Astrocyte of the cerebellum (primary cell): ENCODE results near the gene CERS4.
"Not testable (repeated sequence)": the region's sequence is repeated elsewhere in the genome, so short reads cannot be mapped to it uniquely, and the experiment has no call there.

Experiments
- DNase-seq: peaks from one replicate; pipeline ENCODE4 v3.0.0-alpha.2; 2011; ENCODE audit warnings: low read depth
- H3K4me3 ChIP-seq: 2 replicates; pipeline ENCODE4 v1.5.1; 2011; ENCODE audit warnings: mild to moderate bottlenecking, low read depth, low read length, moderate library complexity
- in situ Hi-C: cut with HindIII; loops from 2 replicates; pipeline ENCODE4 v1.10.0; 2017; ENCODE audit warnings: low sequenced_read_pairs
- TF ChIP-seq, protein P1 (sequence below): IDR thresholded peaks from 2 replicates; pipeline ENCODE4 v1.5.1; 2012; ENCODE audit warnings: low read length, low read depth, moderate library complexity, mild to moderate bottlenecking; ENCODE audit errors: missing control alignments

CERS4 gene

DNA sequence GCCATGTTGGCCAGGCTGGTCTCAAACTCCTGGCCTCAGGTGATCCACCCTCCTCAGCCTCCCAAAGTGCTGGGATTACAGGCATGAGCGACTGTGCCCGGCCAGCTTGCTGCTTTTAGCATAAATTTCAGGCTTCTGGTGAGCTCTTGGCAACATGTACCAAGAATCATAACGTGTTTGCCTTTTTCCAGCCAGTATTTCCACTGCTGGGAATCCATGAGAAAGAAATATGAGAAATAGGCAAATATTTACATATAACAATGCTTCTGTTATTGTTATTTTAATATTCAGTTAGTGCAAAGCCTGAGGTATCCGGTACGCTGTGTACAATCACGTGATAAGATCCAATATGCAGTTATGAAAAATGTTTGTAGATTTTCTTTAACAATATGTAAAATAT is 29.2 kb upstream of the CERS4 start:
- no peak for DNase-seq
- in situ Hi-C loops = no loop called here
- TF ChIP-seq, protein P1, sequence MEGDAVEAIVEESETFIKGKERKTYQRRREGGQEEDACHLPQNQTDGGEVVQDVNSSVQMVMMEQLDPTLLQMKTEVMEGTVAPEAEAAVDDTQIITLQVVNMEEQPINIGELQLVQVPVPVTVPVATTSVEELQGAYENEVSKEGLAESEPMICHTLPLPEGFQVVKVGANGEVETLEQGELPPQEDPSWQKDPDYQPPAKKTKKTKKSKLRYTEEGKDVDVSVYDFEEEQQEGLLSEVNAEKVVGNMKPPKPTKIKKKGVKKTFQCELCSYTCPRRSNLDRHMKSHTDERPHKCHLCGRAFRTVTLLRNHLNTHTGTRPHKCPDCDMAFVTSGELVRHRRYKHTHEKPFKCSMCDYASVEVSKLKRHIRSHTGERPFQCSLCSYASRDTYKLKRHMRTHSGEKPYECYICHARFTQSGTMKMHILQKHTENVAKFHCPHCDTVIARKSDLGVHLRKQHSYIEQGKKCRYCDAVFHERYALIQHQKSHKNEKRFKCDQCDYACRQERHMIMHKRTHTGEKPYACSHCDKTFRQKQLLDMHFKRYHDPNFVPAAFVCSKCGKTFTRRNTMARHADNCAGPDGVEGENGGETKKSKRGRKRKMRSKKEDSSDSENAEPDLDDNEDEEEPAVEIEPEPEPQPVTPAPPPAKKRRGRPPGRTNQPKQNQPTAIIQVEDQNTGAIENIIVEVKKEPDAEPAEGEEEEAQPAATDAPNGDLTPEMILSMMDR = no peak
- no peak overlapping the region for H3K4me3 ChIP-seq

DNA sequence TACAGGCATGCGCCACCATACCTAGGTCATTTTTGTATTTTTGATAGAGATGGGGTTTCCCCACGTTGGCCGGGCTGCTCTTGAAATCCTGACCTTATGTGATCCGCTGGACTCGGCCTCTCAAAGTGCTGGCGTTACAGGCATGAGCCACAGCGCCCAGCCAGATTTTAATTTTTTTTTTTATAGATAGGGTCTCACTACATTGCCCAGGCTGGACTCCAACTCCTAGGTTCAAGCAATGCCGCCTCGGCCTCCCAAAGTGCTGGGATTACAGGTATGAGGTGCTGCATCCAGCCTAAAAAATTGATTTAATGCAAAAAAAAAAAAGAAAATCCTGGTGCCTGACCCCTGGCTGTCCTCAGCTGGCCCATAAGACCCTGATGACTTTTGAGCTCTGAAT is 24.9 kb upstream of the CERS4 start:
- in situ Hi-C loops = no loop called here
- TF ChIP-seq, protein P1 = no peak
- DNase-seq = no peak

DNA sequence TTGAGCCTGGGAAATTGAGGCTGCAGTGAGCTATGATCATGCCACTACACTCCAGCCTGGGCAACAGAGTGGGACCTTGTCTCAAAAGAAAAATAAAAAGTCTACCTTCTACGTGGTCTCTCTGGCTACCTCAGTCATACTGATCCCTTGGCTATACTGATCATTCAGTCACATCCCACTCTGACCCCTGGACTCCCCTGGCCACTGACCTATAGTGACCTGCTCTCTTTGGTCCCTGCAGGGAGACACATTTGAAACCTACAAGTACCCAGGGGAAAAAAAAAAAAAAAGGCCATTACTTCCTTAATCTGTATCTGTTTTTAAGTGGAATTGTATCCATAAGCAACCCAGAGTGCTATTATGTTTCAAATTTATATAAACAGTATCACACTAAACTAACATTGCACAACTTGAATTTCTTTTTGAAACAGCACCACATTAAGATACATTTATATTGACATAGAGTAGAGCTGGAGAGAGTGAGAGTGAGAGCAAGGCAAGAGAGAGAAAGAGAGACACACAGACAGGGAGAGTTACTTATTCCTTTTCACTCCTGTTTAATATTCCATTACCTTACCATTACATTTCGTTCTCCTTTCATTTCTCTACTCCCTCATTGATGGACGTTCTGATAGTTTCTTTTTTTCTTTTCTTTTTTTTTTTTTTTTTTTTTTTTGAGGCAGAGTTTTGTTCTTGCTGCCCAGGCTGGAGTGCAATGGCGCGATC is 23.7 kb upstream of the CERS4 start:
- DNase-seq = no peak
- no peak overlapping the region for H3K4me3 ChIP-seq
- TF ChIP-seq, protein P1 = no peak
- in situ Hi-C loops = no loop called here

More for the DNA sequence above, 24.9 kb upstream of the CERS4 start:
- no peak overlapping the region for H3K4me3 ChIP-seq

DNA sequence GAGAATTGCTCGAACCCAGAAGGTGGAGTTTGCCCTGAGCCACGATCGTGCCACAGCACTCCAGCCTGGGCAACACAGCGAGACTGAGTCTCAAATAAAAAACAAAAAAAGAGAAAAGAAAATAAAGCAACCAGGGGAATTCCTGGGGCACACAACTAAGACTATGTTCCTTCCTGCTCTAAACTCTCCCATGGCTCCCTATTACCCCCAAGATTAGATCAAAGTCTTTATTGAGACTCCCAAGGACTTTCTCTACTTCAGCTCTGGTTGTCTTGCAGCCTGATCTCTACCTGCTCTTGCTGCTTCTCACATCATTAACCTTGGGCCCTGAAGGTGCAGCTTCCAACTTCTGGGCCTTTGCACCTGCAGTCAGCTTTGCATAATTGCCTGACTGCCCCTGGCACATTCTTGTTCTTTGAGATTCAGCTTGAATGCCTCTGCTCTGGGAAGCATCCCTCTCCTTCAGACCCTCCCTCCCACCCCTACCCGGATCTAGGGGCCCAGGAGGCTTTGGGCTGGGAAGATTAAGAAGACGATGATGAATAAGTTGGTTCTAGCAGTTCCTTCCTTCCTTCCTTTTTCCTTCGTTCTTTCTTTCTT is 16.8 kb upstream of the CERS4 start:
- DNase-seq = no peak
- in situ Hi-C loops = no loop called here
- H3K4me3 ChIP-seq = no peak overlapping the region
- TF ChIP-seq, protein P1 = no peak

DNA sequence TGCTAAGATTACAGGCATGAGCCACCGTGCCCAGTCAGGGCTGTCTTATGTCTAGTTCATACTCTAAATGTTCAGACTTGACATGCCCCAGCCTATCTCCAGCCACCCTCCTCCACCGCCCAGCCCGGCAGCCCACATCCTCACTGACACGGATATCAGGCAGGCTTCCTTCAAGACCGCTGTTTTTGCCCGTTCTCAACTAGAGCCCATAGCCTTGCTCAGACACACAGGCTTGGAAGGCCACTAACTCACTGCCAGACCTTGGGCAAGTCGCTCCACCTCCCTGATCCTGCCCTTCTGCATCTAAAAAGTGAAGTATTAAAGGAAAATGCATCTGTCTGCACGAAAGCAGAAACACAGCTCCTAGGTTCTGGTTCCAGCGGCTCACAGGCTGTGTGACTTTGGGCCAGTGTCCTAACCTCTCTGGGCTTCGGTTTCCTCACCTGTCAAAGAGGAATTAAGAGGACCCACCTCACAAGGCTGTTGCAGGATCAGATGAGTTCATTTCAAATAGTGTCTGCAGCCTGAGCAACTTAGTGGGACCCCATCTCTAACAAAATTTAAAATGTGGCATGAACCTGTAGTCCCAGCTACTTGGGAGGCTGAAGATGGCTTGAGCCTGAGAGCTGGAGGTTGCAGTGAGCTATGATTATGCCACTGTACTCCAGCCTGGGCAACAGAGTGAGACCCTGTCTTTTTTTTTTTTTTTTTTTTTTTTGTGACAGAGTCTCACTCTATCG is 14.5 kb upstream of the CERS4 start:
- TF ChIP-seq, protein P1 = no peak
- no peak overlapping the region for H3K4me3 ChIP-seq
- in situ Hi-C loops = no loop called here
- DNase-seq = no peak

DNA sequence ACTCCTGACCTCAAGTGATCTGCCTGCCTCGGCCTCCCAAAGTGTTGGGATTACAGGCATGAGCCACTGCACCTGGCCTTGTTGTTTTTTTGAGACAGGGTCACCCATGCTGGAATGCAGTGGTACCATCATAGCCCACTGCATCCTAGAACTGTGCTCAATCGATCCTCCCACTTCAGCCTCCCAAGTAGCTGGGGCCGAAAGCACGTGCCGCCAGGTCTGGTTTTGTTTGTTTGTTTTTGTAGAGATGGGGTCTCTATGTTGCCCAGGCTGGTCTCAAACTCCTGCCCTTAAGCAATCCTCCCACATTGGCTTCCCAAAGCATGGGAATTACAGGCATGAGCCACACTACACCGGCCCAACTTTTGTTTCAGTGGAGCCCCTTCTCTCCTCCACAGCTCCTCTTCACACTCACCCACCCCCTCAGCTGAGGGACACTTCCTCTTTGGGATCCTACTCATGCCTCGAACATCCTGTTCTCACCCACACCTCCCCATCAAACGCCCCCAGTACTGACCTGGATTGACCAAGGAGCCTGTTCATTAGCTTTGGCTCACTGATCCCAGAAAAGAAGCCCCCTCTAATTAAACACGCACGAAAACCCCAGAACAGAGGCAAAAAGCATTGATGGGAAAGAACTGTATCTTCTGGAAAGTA is 12.8 kb upstream of the CERS4 start:
- no peak overlapping the region for H3K4me3 ChIP-seq
- TF ChIP-seq, protein P1 = no peak
- in situ Hi-C loops = no loop called here
- DNase-seq = no peak

DNA sequence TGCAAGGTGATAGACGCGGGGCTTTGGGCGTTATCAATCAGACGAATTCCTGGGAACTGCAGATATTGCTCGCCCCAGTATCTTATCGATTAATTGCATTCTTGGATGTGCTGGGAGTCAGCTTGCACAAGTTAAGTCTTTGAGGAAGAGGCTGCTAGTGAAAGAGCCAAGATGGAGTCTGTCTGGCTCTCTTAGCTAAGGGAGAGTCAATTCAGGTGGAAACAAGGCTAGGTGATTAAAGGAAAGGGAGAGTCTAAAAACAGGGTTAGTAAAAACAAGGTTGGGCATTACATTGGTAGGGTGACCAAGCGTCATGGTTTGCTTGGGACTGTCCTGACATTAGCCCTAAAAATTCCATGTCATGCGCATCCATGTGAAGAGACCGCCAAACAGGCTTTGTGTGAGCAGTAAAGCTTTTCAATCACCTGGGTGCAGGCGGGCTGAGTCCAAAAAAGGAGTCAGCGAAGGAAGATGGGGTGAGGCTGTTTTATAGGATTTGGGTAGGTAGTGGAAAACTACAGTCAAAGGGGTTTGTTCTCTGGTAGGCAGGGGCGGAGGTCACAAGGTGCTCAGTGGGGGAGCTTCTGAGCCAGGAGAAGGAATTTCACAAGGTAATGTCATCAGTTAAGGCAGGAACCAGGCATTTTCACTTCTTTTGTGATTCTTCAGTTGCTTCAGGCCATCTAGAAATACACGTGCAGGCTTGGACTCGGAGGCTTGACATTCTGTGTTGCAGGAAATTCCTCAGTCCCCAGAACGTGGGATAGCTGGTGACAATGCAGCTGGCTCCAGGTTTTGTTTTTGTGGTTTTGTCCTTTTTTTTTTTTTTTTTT is 5.7 kb upstream of the CERS4 start:
- DNase-seq, H3K4me3 ChIP-seq, in situ Hi-C loops: not testable (repeated sequence)
